ENCODE measurements around the gene COL13A1.

GRCh38 chr10:69869291-69869961 lies 67.7 kb downstream of the COL13A1 start:
- TF ChIP-seq POLR2AphosphoS5 (IDR thresholded peaks at IDR 0.05; ENCODE audit: low read depth, low read length) = no peak
- no peak for TF ChIP-seq POLR2A (IDR thresholded peaks at IDR 0.05; ENCODE audit: low read depth, low read length)
- no peak for TF ChIP-seq TAF1 (IDR thresholded peaks at IDR 0.05; ENCODE audit: low read depth, low read length)
- no peak for TF ChIP-seq SPI1 (IDR thresholded peaks at IDR 0.05; ENCODE audit: low read depth, low read length)
- no peak for TF ChIP-seq PAX5 (IDR thresholded peaks at IDR 0.05; ENCODE audit: insufficient read depth, low read length, severe bottlenecking)
